Muscle of leg (tissue), 11 donors: ENCODE data around the gene USP12. TPM values are rescaled to one million over a fixed set of nuclear protein-coding genes. Genes with fewer than 3 reads are reported as not detected.
A peak's percentile ranks its signal among the peaks of the same experiment; 100 is the strongest.
"Not testable (repeated sequence)": the region's sequence is repeated elsewhere in the genome, so short reads cannot be mapped to it uniquely, and the experiment has no call there.

Experiments
- DNase-seq: peaks from one replicate; pipeline ENCODE4 v3.0.0; 2013
- H3K27ac ChIP-seq: one replicate; pipeline ENCODE4 v1.5.1; 2013; ENCODE audit warnings: mild to moderate bottlenecking, low read length, control low read depth
- H3K27me3 ChIP-seq: one replicate; pipeline ENCODE4 v1.6.1; 2013; ENCODE audit warnings: low read length; ENCODE audit not compliant: control insufficient read depth, insufficient read depth
- H3K36me3 ChIP-seq: one replicate; pipeline ENCODE4 v1.6.1; 2013; ENCODE audit warnings: low read length; ENCODE audit not compliant: control insufficient read depth, insufficient read depth
- H3K4me1 ChIP-seq: one replicate; pipeline ENCODE4 v1.6.1; 2013; ENCODE audit warnings: low read length; ENCODE audit not compliant: control insufficient read depth, insufficient read depth
- H3K4me3 ChIP-seq: one replicate; pipeline ENCODE4 v1.5.1; 2013; ENCODE audit warnings: low read length, control low read depth
- H3K9me3 ChIP-seq: replicated peaks from 2 replicates; pipeline ENCODE4 v1.6.1; 2013; ENCODE audit warnings: low read depth, low read length; ENCODE audit not compliant: control insufficient read depth
- WGBS: methylation state at CpG from one replicate; pipeline ENCODE4 v1.1.5; 2013; ENCODE audit warnings: missing lambda C conversion rate; ENCODE audit not compliant: insufficient coverage; 5-methylcytosine and 5-hydroxymethylcytosine counted together
- polyA plus RNA-seq, 8 donors: library from polyadenylated mRNA; unstranded; fragments of 120-200 nt; gene quantifications; one replicate each; pipeline versions ENCODE4 v1.2.1 to v1.2.3, GENCODE V29; 2013; ENCODE audit warnings: inconsistent platforms in 1 of 8, low replicate concordance in 1 of 8; ENCODE audit not compliant: insufficient read length in 8 of 8, insufficient read depth in 1 of 8
- total RNA-seq: library from RNA; stranded (reverse); fragments of 120-200 nt; gene quantifications from one replicate; pipeline ENCODE4 v1.2.4, GENCODE V29; 2013

USP12 gene
- total and polyA plus RNA-seq, 9 donors: 17.6 to 24.4 (median 20.9) TPM

DNA sequence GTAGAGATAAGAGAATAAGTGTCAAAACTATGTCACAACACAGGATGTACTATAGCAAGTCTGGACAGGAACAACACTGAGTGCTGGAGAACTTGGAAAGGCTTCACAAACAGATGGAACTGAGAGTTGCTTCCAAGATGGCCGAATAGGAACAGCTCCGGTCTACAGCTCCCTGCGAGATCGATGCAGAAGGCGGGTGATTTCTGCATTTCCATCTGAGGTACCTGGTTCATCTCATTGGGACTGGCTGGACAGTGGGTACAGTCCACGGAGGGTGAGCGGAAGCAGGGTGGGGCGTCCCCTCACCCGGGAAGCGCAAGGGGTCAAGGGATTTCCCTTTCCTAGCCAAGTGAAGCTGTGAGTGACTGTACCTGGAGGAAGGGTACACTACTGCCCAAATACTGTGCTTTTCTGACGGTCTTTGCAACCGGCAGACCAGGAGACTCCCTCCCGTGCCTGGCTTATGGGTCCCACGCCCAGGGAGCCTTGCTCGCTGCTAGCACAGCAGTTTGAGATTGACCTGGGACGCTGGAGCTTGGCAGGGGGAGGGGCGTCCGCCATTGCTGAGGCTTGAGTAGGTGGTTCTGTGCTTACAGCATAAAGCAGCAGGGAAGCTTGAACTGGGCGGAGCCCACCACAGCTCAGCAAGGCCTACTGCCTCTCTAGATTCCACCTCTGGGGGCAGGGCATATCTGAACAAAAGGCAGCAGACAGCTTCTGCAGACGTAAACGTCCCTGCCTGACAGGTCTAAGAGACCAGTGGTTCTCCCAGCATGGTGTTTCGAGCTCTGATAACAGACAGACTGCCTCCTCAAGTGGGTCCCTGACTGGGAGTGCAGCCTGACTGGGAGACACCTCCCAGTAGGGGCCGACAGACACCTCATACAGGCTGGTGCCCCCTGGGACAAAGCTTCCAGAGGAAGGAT lies 46.0 kb downstream of the USP12 start:
- Histone ChIP-seq H3K27ac (no peak overlapping the region), H3K36me3 (peaks cover 3% of the 10 kb centered on the region), H3K4me1 (peaks cover 4% of the 10 kb centered on the region), H3K4me3 (no peak overlapping the region), H3K27me3 (no peaks in the 10 kb centered on the region), H3K9me3 (peaks cover 13% of the 10 kb centered on the region)
- 94% methylated on average over 17 of the region's 23 CpGs for WGBS
- no peak for DNase-seq

DNA sequence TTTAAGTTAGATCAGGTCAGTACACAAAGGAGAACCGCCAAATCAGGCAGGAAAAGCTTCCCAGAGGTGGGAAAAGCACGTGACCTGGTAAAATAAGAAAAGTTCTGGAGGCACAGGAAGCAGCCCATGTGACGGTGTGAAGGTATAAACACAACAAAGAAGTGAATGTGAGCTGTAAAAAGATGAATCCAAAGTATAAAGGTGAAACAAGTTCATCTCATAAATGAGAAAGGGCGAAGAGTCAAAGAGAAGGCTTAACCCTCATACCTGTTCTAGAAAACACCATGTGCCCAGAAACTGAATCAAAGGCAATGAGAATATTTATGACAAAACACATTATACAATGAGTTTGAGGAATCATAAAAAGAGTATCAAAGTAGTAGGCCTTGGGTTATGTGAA lies 47.0 kb downstream of the USP12 start:
- DNase-seq: no peak
- H3K9me3 ChIP-seq: peaks cover 12% of the 10 kb centered on the region
- peaks cover 4% of the 10 kb centered on the region for H3K4me1 ChIP-seq
- H3K27me3 ChIP-seq: no peaks in the 10 kb centered on the region
- H3K4me3 ChIP-seq: no peak overlapping the region
- peaks cover 3% of the 10 kb centered on the region for H3K36me3 ChIP-seq
- WGBS: 93% methylated on average over 2 of the region's 4 CpGs
- no peak overlapping the region for H3K27ac ChIP-seq

DNA sequence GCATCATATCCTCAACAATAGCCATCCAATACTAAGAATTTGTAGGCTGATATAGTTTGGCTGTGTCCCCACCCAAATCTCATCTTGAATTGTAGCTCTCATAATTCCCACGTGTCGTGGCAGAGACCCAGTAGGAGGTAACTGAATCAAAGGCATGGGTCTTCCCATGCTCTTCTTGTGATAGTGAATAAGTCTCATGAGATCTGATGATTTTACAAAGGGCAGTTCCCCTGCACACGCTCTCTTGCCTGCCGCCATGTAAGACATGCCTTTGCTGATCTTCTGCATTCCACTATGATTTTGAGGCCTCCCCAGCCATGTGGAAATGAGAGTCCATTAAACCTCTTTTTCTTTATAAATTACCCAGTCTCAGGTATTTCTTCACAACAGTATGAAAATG lies 48.2 kb downstream of the USP12 start:
- not testable (repeated sequence) for H3K4me3 ChIP-seq, H3K27me3 ChIP-seq, H3K4me1 ChIP-seq, DNase-seq, H3K36me3 ChIP-seq, H3K27ac ChIP-seq
- peaks cover 12% of the 10 kb centered on the region for H3K9me3 ChIP-seq
- 94% methylated on average over 2 of the region's 4 CpGs for WGBS

DNA sequence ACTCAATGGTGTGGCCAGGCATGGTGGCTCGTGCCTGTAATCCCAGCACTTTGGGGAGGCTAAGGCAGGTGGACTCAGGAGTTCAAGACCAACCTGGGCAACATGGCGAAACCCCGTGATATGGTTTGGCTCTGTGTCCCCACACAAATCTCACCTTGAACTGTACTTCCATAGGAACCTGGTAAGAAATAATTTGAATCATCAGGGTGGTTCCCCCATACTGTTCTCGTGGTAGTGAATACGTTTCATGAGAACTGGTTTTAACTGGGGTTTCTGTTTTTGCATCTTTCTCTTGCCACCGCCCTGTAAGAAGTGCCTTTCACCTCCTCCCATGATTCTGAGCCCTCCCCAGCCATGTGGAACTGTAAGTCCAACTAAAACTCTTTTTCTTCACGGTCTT lies 49.6 kb downstream of the USP12 start:
- H3K27me3 ChIP-seq: no peaks in the 10 kb centered on the region
- no peak overlapping the region for H3K27ac ChIP-seq
- H3K9me3 ChIP-seq: peaks cover 12% of the 10 kb centered on the region
- WGBS: 100% methylated on average over 1 of the region's 7 CpGs
- H3K4me1 ChIP-seq: peaks cover 16% of the 10 kb centered on the region
- no peak for DNase-seq
- H3K4me3 ChIP-seq: no peak overlapping the region
- H3K36me3 ChIP-seq: peaks cover 3% of the 10 kb centered on the region

DNA sequence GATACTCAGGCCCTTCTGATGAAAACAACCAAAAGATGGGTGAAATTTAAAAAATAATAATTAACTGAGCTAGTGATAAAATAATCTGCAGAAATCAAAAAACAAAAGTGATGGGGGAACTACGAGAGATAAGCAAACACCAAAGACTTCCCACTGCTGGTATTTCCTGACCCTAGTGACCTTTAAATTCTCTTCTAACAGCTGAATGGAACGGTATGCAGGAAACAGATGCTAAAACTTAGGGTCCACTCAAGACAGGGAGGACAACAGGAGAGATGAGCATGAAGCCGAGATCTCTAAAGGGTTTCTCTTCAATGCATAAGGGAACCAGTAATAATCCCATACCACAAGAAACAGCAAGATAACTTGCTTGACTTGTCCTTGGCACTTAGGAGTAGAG lies 50.8 kb downstream of the USP12 start:
- Histone ChIP-seq H3K27me3 (no peaks in the 10 kb centered on the region), H3K36me3 (peaks cover 3% of the 10 kb centered on the region), H3K4me1 (peaks cover 16% of the 10 kb centered on the region), H3K4me3 (no peak overlapping the region), H3K9me3 (peaks cover 12% of the 10 kb centered on the region), H3K27ac (peak overlapping the region; percentile 20)
- WGBS: no CpG with 5 or more reads among the region's 3 CpGs
- DNase-seq: peak; percentile 27

DNA sequence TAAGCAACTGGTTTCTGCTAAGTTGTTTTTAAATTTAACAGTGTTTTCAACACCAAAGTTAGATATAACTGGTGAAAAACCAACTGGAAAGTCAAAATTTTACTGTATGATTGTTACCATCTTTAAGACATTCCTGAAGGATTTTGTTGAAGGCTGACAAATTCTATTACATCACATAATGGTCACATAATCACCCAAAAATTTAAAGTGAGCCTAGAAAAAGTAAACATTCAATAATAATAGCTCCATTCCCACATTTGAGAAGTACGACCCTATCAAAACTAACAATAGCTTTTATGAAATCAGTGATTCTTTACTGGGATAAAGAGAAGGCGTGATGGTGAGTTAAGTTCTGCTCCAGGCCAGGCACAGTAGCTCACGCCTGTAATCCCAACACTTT lies 51.6 kb downstream of the USP12 start:
- H3K4me3 ChIP-seq: no peak overlapping the region
- no peak for DNase-seq
- H3K9me3 ChIP-seq: peaks cover 9% of the 10 kb centered on the region
- no peaks in the 10 kb centered on the region for H3K36me3 ChIP-seq
- no peaks in the 10 kb centered on the region for H3K27me3 ChIP-seq
- H3K27ac ChIP-seq: no peak overlapping the region
- WGBS: no CpG with 5 or more reads among the region's 3 CpGs
- H3K4me1 ChIP-seq: peaks cover 16% of the 10 kb centered on the region

DNA sequence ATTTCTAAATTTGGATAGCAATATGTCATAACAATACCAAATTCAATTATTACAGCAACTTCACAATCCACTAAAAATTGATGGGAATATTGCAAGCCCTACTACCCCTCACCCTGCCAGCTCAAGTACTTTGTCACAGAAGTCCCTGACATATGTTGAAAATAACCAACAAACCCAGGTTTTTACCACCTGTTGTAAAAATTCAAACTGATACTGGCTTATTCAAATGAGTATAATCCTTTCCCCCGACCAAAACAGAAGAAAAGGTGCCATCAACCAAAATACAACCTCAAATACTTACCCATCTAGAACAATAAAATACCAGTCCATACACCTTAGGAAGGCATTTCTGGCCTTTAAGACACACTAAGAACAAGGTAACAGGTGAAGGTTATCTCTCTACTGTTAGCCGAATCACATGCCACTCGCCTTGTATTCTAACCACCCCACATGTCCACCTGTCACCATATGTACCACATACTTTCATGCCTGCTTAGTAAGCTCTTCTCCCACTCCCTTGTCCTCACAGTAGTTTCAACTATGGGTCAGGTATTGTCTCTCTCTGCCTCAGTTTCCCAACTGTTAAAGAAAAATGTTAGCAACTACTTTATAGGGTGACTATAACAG lies 53.1 kb downstream of the USP12 start:
- Histone ChIP-seq H3K4me1 (peaks cover 16% of the 10 kb centered on the region), H3K9me3 (peaks cover 3% of the 10 kb centered on the region), H3K4me3 (no peak overlapping the region), H3K27ac (no peak overlapping the region), H3K27me3 (no peaks in the 10 kb centered on the region), H3K36me3 (peaks cover 3% of the 10 kb centered on the region)
- no peak for DNase-seq
- 68% methylated on average over 3 of the region's 3 CpGs for WGBS

DNA sequence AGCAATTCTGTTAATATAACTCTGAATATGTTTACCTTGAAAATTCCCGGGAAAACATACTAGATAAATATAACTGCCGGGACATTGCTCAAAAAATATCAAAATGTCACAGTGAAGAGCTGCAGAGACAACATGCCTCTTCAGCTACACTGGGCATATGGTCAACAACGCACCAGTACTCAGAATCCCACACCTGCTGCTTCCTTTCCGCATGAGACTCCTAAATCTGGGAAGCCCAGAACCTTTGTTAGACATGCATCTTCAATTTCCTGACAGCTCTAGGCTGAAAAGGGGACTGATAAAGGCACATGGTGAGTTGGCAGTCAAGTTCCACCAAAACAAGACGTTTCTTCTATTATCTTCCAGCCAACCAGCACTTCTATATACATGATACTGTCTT lies 53.7 kb downstream of the USP12 start:
- Histone ChIP-seq H3K9me3 (no peaks in the 10 kb centered on the region), H3K27me3 (no peaks in the 10 kb centered on the region), H3K4me3 (no peak overlapping the region), H3K4me1 (peaks cover 16% of the 10 kb centered on the region), H3K36me3 (peaks cover 8% of the 10 kb centered on the region), H3K27ac (peak overlapping the region; percentile 29)
- 72% methylated on average over 2 of the region's 5 CpGs for WGBS
- DNase-seq: peak; percentile 42

DNA sequence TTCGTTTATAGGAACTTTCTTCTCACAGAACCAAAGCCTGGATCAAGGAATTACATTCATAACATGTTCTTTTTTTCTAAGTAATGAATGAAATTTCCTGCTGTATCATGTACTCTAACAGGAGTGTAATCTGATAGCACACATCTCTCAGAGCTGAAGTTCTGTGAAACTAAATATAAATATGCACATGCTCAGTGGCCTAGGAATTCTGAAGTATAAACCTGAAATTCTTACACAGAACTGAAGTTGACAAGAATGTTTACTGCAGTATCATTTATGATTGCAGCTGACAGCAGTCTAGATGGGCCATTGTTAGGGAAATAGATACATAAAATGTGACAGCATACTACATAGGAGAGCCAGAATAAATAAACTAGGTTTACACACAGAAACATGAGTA lies 54.5 kb downstream of the USP12 start:
- no CpG with 5 or more reads among the region's 1 CpG for WGBS
- Histone ChIP-seq H3K27ac (no peak overlapping the region), H3K4me3 (no peak overlapping the region), H3K4me1 (peaks cover 16% of the 10 kb centered on the region), H3K36me3 (peaks cover 9% of the 10 kb centered on the region), H3K27me3 (no peaks in the 10 kb centered on the region), H3K9me3 (no peaks in the 10 kb centered on the region)
- DNase-seq: no peak

DNA sequence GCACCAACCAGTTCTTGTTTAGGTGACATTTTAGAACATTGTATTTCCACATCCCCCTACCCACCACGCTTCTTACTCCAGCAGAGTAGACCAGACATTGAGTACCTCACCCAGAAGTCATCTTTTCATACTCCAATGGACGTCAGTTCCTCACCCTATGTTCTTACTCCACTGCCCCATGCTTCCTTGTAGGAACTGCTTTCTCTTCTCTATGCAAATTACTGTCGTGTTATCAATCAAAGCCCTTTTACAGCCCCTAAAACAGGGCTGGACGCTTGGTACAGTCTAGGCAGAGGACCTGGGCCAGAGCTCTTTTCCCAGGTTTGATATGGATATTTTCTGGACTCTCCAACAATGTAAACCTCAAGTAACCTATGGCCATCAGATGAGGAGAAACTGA lies 58.2 kb downstream of the USP12 start:
- H3K4me3 ChIP-seq: no peak overlapping the region
- 95% methylated on average over 3 of the region's 4 CpGs for WGBS
- H3K27ac ChIP-seq: no peak overlapping the region
- peaks cover 7% of the 10 kb centered on the region for H3K4me1 ChIP-seq
- H3K9me3 ChIP-seq: no peaks in the 10 kb centered on the region
- no peaks in the 10 kb centered on the region for H3K27me3 ChIP-seq
- no peak for DNase-seq
- peaks cover 9% of the 10 kb centered on the region for H3K36me3 ChIP-seq
